Endothelial cell of umbilical vein (primary cell): ENCODE results near the gene CD38. TPM values are rescaled to one million over a fixed set of nuclear protein-coding genes. Genes with fewer than 3 reads are reported as not detected.

Experiments
- BruUV-seq: library from RNA; stranded (reverse); fragments of 400-500 nt; replicated peaks from 2 replicates; lab custom pipeline; 2021; lab: Mats Ljungman, UMichigan
- CTCF ChIA-PET: fragments of 300-600, 350-600 bp; sonication (Branson Sonifier 250); formaldehyde crosslinking; loops from one replicate; lab custom pipeline; 2021; ENCODE audit warnings: antibody characterized with exemption, inconsistent platforms; lab: Charles Lee
- POLR2A ChIA-PET: fragments of 300-600, 350-600 bp; sonication (Branson Sonifier 250); formaldehyde crosslinking; loops from one replicate; lab custom pipeline; 2021; ENCODE audit warnings: antibody characterized with exemption, inconsistent platforms; lab: Charles Lee
- DNase-seq: peaks from one replicate; pipeline ENCODE4 v3.0.0-alpha.2; 2011; ENCODE audit warnings: low read depth, low spot score
- FAIRE-seq: peaks from 2 replicates; lab custom pipeline; 2011; peaks lifted over from hg19 to GRCh38; lab: Jason Lieb, UNC
- H2AFZ ChIP-seq: 2 replicates; pipeline ENCODE4 v1.6.0; 2012; ENCODE audit warnings: low read depth, low read length, control low read depth, inconsistent platforms
- H3K27ac ChIP-seq: 2 replicates; pipeline ENCODE4 v1.5.1; 2011; ENCODE audit warnings: low read depth, mild to moderate bottlenecking, control low read depth, low read length, moderate library complexity; ENCODE audit not compliant: insufficient read depth
- H3K27me3 ChIP-seq, 2 experiments: 2 replicates each; pipeline versions ENCODE4 v1.6.0 to v1.6.1; 2011; ENCODE audit warnings: low read length in 2 of 2, mixed read lengths in 1 of 2; ENCODE audit not compliant: control insufficient read depth in 2 of 2, insufficient read depth in 2 of 2
- H3K36me3 ChIP-seq, 2 experiments: 2 replicates in 1 of 2; 3 replicates in 1 of 2; pipeline ENCODE4 v1.5.1; 2011; ENCODE audit warnings: low read length in 2 of 2, mild to moderate bottlenecking in 1 of 2, moderate library complexity in 1 of 2; ENCODE audit not compliant: control insufficient read depth in 2 of 2, insufficient read depth in 2 of 2; ENCODE audit errors: extremely low read depth in 1 of 2
- H3K4me1 ChIP-seq: 3 replicates; pipeline ENCODE4 v1.5.1; 2011; ENCODE audit warnings: mild to moderate bottlenecking, low read length; ENCODE audit not compliant: control insufficient read depth, insufficient read depth; ENCODE audit errors: extremely low read depth
- H3K4me2 ChIP-seq: 2 replicates; pipeline ENCODE4 v1.6.1; 2011; ENCODE audit warnings: low read length, control low read depth, mixed read lengths; ENCODE audit not compliant: insufficient read depth
- H3K4me3 ChIP-seq, 3 experiments: fragments of 200-600 bp in 1 of 3; sonication (generic), shearing (Covaris generic) in 1 of 3; replicated peaks in 1 of 3; 2 replicates each; pipeline ENCODE4 v1.5.1; 2011 to 2016; ENCODE audit warnings: control low read depth in 3 of 3, low read length in 3 of 3, mild to moderate bottlenecking in 2 of 3, inconsistent platforms in 1 of 3, low read depth in 1 of 3, moderate library complexity in 1 of 3; ENCODE audit not compliant: insufficient read depth in 1 of 3
- H3K79me2 ChIP-seq: 2 replicates; pipeline ENCODE4 v1.6.0; 2012; ENCODE audit warnings: low read length, inconsistent platforms; ENCODE audit not compliant: control insufficient read depth, insufficient read depth
- H3K9ac ChIP-seq: replicated peaks from 2 replicates; pipeline ENCODE3; 2011; ENCODE audit warnings: low read length, control low read depth; ENCODE audit not compliant: insufficient read depth; ENCODE audit errors: extremely low read depth
- H3K9me1 ChIP-seq: replicated peaks from 3 replicates; pipeline ENCODE4 v1.6.0; 2011; ENCODE audit warnings: mild to moderate bottlenecking, low read length; ENCODE audit not compliant: control insufficient read depth, insufficient read depth; ENCODE audit errors: extremely low read depth
- H3K9me3 ChIP-seq: replicated peaks from 2 replicates; pipeline ENCODE4 v1.5.1; 2012; ENCODE audit warnings: low read length, inconsistent platforms; ENCODE audit not compliant: control insufficient read depth, insufficient read depth
- H4K20me1 ChIP-seq: replicated peaks from 2 replicates; pipeline ENCODE3; 2011; ENCODE audit warnings: mild to moderate bottlenecking, low read length; ENCODE audit not compliant: control insufficient read depth, insufficient read depth; ENCODE audit errors: extremely low read depth
- EZH2 ChIP-seq: IDR thresholded peaks from 2 replicates; pipeline ENCODE4 v1.6.1; 2012; ENCODE audit warnings: borderline replicate concordance, low read depth, mild to moderate bottlenecking, moderate library complexity, low read length, inconsistent platforms; ENCODE audit not compliant: severe bottlenecking
- FOS ChIP-seq: IDR thresholded peaks from 2 replicates; pipeline ENCODE4 v1.6.1; 2011; ENCODE audit warnings: mild to moderate bottlenecking, low read length, moderate library complexity, borderline replicate concordance; ENCODE audit not compliant: insufficient read depth
- GATA2 ChIP-seq: IDR thresholded peaks from 2 replicates; pipeline ENCODE4 v1.7.0; 2011; ENCODE audit warnings: low read depth, mild to moderate bottlenecking, moderate library complexity, mixed read lengths, low read length; ENCODE audit not compliant: insufficient read length, insufficient read depth
- JUN ChIP-seq: IDR thresholded peaks from 2 replicates; pipeline ENCODE4 v1.6.1; 2011; ENCODE audit warnings: borderline replicate concordance, low read depth; ENCODE audit not compliant: insufficient read length, insufficient read depth
- MYC ChIP-seq: IDR thresholded peaks from one replicate; pipeline ENCODE4 v1.6.1; 2011; ENCODE audit warnings: mild to moderate bottlenecking, low read depth, low read length
- POLR2A ChIP-seq: IDR thresholded peaks from 2 replicates; pipeline ENCODE4 v1.6.1; 2012; ENCODE audit warnings: low read depth, mild to moderate bottlenecking, control low read depth, low read length
- POLR2AphosphoS5 ChIP-seq: IDR thresholded peaks from 2 replicates; pipeline ENCODE4 v1.6.1; 2012; ENCODE audit warnings: low read depth, mild to moderate bottlenecking, control low read depth, low read length, moderate library complexity; ENCODE audit not compliant: insufficient read depth
- dilution Hi-C: fragments of 300-500 bp; cut with MboI; formaldehyde crosslinking; loops from one replicate; pipeline ENCODE4 v1.15.0; 2019; ENCODE audit warnings: low sequenced_read_pairs; ENCODE audit not compliant: extremely low pct_ligation_motif_present
- intact Hi-C: fragments of 100-400 bp; cut with micrococcal nuclease; formaldehyde crosslinking; loops from one replicate; pipeline ENCODE4 v1.10.0; 2022
- polyA plus RNA-seq, 4 experiments: library from polyadenylated mRNA; depleted of rRNA in 3 of 4; stranded (reverse) in 3 of 4; unstranded in 1 of 4; fragments of >200 nt; gene quantifications; 2 replicates each; pipeline versions ENCODE4 v1.2.1 to v1.2.3, GENCODE V29; 2011 to 2012; ENCODE audit warnings: missing spikeins in 1 of 4
- total RNA-seq: library from RNA; stranded (reverse); gene quantifications from 2 replicates; pipeline ENCODE4 v1.2.3, GENCODE V29; 2021
- TF ChIP-seq, protein P1 (sequence below), 2 donors: IDR thresholded peaks; 1 replicate in 1 of 2; 2 replicates in 1 of 2; pipeline ENCODE4 v1.5.1; 2011; ENCODE audit warnings: low read length in 2 of 2, mild to moderate bottlenecking in 2 of 2, moderate library complexity in 2 of 2, control low read depth in 1 of 2, inconsistent platforms in 1 of 2, low read depth in 1 of 2; ENCODE audit not compliant: insufficient read depth in 1 of 2; ENCODE audit errors: extremely low read depth in 1 of 2
- TF ChIP-seq, protein P2 (sequence below): IDR thresholded peaks from 2 replicates; pipeline ENCODE4 v1.6.1; 2011; ENCODE audit not compliant: insufficient read depth, insufficient read length

CD38 gene
- total and polyA plus RNA-seq, 2 donors (not counting 3 experiments of a cell fraction or from before 2014, with no cell fraction given), result 0.11 to 0.31 TPM

GRCh38 chr4:15736514-15737050 is 41.5 kb upstream of the CD38 start:
- Histone ChIP-seq H3K79me2 (no peaks in the 10 kb centered on the region), H3K4me1 (no peaks in the 10 kb centered on the region), H3K4me3 (no peak overlapping the region), H3K9me3 (no peaks in the 10 kb centered on the region), H3K9ac (no peak overlapping the region), H4K20me1 (no peaks in the 10 kb centered on the region), H2AFZ (no peak overlapping the region), H3K36me3 (no peaks in the 10 kb centered on the region), H3K27ac (no peak overlapping the region), H3K4me2 (no peak overlapping the region), H3K9me1 (no peaks in the 10 kb centered on the region), H3K27me3 (no peaks in the 10 kb centered on the region)
- intact Hi-C loops, result no loop called here
- POLR2A ChIA-PET, result no interaction called here
- dilution Hi-C loops, result no loop called here
- CTCF ChIA-PET, result interaction anchor here (0.5 to 1.2 kb wide), 3 partner anchors 132 to 219 kb away, joined by 3 read pairs; no protein-coding TSS in a partner anchor
- FAIRE-seq, result no peak
- BruUV-seq, result no TSS peak
- no peak for DNase-seq
- TF ChIP-seq POLR2AphosphoS5, result no peak
- TF ChIP-seq GATA2, result no peak
- TF ChIP-seq, protein P1, sequence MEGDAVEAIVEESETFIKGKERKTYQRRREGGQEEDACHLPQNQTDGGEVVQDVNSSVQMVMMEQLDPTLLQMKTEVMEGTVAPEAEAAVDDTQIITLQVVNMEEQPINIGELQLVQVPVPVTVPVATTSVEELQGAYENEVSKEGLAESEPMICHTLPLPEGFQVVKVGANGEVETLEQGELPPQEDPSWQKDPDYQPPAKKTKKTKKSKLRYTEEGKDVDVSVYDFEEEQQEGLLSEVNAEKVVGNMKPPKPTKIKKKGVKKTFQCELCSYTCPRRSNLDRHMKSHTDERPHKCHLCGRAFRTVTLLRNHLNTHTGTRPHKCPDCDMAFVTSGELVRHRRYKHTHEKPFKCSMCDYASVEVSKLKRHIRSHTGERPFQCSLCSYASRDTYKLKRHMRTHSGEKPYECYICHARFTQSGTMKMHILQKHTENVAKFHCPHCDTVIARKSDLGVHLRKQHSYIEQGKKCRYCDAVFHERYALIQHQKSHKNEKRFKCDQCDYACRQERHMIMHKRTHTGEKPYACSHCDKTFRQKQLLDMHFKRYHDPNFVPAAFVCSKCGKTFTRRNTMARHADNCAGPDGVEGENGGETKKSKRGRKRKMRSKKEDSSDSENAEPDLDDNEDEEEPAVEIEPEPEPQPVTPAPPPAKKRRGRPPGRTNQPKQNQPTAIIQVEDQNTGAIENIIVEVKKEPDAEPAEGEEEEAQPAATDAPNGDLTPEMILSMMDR (IDR thresholded peaks at IDR 0.05; ENCODE audit: extremely low read depth in 1 of 2, insufficient read depth in 1 of 2, low read depth in 1 of 2, low read length in 2 of 2), result no peak
- no peak for TF ChIP-seq POLR2A
- TF ChIP-seq, protein P2, sequence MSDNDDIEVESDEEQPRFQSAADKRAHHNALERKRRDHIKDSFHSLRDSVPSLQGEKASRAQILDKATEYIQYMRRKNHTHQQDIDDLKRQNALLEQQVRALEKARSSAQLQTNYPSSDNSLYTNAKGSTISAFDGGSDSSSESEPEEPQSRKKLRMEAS, result no peak
- TF ChIP-seq JUN, result no peak
- TF ChIP-seq MYC, result no peak
- TF ChIP-seq EZH2, result no peak
- TF ChIP-seq FOS, result no peak
